ENCODE results near the gene MCMBP. TPM values are rescaled to one million over a fixed set of nuclear protein-coding genes. Genes with fewer than 3 reads are reported as not detected.
"Not testable (repeated sequence)": the region's sequence is repeated elsewhere in the genome, so short reads cannot be mapped to it uniquely, and the experiment has no call there.

Gene MCMBP, protein sequence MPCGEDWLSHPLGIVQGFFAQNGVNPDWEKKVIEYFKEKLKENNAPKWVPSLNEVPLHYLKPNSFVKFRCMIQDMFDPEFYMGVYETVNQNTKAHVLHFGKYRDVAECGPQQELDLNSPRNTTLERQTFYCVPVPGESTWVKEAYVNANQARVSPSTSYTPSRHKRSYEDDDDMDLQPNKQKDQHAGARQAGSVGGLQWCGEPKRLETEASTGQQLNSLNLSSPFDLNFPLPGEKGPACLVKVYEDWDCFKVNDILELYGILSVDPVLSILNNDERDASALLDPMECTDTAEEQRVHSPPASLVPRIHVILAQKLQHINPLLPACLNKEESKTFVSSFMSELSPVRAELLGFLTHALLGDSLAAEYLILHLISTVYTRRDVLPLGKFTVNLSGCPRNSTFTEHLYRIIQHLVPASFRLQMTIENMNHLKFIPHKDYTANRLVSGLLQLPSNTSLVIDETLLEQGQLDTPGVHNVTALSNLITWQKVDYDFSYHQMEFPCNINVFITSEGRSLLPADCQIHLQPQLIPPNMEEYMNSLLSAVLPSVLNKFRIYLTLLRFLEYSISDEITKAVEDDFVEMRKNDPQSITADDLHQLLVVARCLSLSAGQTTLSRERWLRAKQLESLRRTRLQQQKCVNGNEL
- 29.4 TPM for polyA plus RNA-seq (2012; ENCODE audit: low read depth, missing spikeins)

DNA sequence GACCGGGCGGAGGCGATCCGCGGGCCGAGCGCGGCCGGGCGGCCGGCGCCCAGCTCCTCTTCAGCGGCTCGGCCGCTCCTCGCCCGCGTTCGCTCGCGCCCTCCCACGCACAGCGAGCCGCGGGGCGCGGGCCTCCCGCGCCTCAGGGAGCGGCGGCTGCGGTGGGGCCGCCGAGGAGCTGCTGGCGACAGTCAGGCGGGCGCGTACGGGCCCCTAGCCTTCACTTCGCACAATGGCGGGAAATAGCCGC is at the start of gene MCMBP:
Gene MCMBP (minus strand): TSS at position 234 of the 250 bp plus-strand sequence. CDS start 259 bp downstream, outside the sequence.
- TF ChIP-seq POLR2A (IDR thresholded peaks at IDR 0.05; ENCODE audit: low read depth, low read length) (peak; percentile 37; the same call in 1 of the 2 replicates), POU2F2 (IDR thresholded peaks at IDR 0.05; ENCODE audit: low read depth, low read length) (no peak)
- DNase-seq (ENCODE audit: insufficient read length, low spot score), result no peak
- no peak for FAIRE-seq

- TF ChIP-seq PAX5 (IDR thresholded peaks at IDR 0.05; ENCODE audit: insufficient read depth, low read length, severe bottlenecking) (no peak), POU2F2 (IDR thresholded peaks at IDR 0.05; ENCODE audit: low read depth, low read length) (no peak)
- no peak for DNase-seq (ENCODE audit: insufficient read length, low spot score)
- FAIRE-seq, result no peak
Observed at GRCh38 chr10:119919826-119920225, 47.2 kb upstream of the MCMBP start.

DNA sequence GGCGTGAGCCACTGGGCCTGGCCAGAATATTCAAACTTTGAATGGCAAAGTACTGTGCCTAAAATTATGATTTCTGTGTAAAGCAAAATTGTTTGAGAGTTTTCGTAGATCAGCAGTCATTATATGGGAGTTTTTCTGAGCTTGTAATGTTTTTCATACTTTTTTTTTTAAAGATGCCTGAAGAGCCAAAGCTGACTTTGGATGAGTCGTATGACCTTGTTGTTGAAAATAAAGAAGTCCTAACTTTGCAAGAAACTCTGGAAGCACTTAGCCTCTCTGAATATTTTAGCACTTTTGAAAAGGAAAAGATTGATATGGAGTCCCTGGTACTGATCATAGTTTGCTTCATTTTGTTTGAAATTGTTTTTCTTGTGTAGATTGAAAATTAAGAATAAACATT is 46.6 kb upstream of the MCMBP start:
- DNase-seq (ENCODE audit: insufficient read length, low spot score) (no peak), FAIRE-seq (no peak)
- TF ChIP-seq POLR2AphosphoS5 (IDR thresholded peaks at IDR 0.05; ENCODE audit: low read depth, low read length) (no peak), SPI1 (IDR thresholded peaks at IDR 0.05; ENCODE audit: low read depth, low read length) (no peak)

GRCh38 chr10:119917777-119918176 is 45.1 kb upstream of the MCMBP start:
- TF ChIP-seq SPI1 (IDR thresholded peaks at IDR 0.05; ENCODE audit: low read depth, low read length) (no peak), PAX5 (IDR thresholded peaks at IDR 0.05; ENCODE audit: insufficient read depth, low read length, severe bottlenecking) (no peak), POLR2AphosphoS5 (IDR thresholded peaks at IDR 0.05; ENCODE audit: low read depth, low read length) (no peak), TAF1 (IDR thresholded peaks at IDR 0.05; ENCODE audit: low read depth, low read length) (no peak), POLR2A (IDR thresholded peaks at IDR 0.05; ENCODE audit: low read depth, low read length) (no peak), POU2F2 (IDR thresholded peaks at IDR 0.05; ENCODE audit: low read depth, low read length) (no peak)
- no peak for FAIRE-seq
- DNase-seq (ENCODE audit: insufficient read length, low spot score), result no peak

DNA sequence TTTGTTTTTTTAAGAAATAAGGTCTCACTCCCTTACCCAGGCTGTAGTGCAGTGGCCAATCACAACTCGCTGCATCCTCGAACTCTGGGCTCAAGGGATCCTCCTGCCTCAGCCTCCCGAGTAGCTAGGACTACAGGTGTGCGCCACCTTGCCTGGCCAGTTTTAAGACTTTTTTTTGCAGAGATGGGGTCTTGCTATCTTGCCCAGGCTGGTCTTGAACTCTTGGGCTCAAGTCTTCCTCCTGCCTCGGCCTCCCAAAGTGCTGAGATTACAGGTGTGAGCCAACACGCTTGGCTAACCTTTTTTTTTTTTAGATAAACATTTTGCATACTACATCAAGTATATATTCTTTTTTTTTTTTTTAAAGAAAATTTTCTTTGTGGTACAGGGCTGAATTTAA is 38.0 kb upstream of the MCMBP start:
- DNase-seq (ENCODE audit: insufficient read length, low spot score) (no peak), FAIRE-seq (no peak)
- no peak for TF ChIP-seq PAX5 (IDR thresholded peaks at IDR 0.05; ENCODE audit: insufficient read depth, low read length, severe bottlenecking)
- no peak for TF ChIP-seq POU2F2 (IDR thresholded peaks at IDR 0.05; ENCODE audit: low read depth, low read length)
- TF ChIP-seq POLR2AphosphoS5 (IDR thresholded peaks at IDR 0.05; ENCODE audit: low read depth, low read length), result no peak
- no peak for TF ChIP-seq POLR2A (IDR thresholded peaks at IDR 0.05; ENCODE audit: low read depth, low read length)
- TF ChIP-seq TAF1 (IDR thresholded peaks at IDR 0.05; ENCODE audit: low read depth, low read length), result no peak
- TF ChIP-seq SPI1 (IDR thresholded peaks at IDR 0.05; ENCODE audit: low read depth, low read length), result no peak

- TF ChIP-seq PAX5 (IDR thresholded peaks at IDR 0.05; ENCODE audit: insufficient read depth, low read length, severe bottlenecking), result no peak
Observed at GRCh38 chr10:119908166-119908565, 35.5 kb upstream of the MCMBP start.

DNA sequence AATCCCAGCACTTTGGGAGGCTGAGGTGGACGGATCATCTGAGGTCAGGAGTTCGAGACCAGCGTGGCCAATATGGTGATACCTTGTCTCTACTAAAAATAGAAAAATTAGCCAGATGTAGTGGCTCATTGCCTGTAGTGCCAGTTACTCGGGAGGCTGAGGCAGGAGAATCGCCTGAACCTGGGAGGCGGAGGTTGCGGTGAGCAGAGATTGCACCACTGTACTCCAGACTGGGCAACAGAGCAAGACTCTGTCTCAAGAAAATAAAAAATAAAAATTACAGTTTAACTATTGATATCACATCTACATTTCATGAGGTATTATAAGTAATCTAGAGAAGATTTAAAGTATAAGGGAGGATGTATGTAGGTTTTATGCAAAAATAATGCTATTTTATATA is 35.1 kb upstream of the MCMBP start:
- not testable (repeated sequence) for DNase-seq (ENCODE audit: insufficient read length, low spot score); FAIRE-seq

More at GRCh38 chr10:119908166-119908565, 35.5 kb upstream of the MCMBP start:
- DNase-seq (ENCODE audit: insufficient read length, low spot score), result no peak
- no peak for FAIRE-seq

GRCh38 chr10:119903946-119904666 is 31.5 kb upstream of the MCMBP start:
- FAIRE-seq (no peak), DNase-seq (ENCODE audit: insufficient read length, low spot score) (no peak)
- TF ChIP-seq PAX5 (IDR thresholded peaks at IDR 0.05; ENCODE audit: insufficient read depth, low read length, severe bottlenecking), result no peak
- TF ChIP-seq POLR2A (IDR thresholded peaks at IDR 0.05; ENCODE audit: low read depth, low read length), result no peak
- no peak for TF ChIP-seq POU2F2 (IDR thresholded peaks at IDR 0.05; ENCODE audit: low read depth, low read length)
- TF ChIP-seq TAF1 (IDR thresholded peaks at IDR 0.05; ENCODE audit: low read depth, low read length), result no peak
- TF ChIP-seq POLR2AphosphoS5 (IDR thresholded peaks at IDR 0.05; ENCODE audit: low read depth, low read length), result no peak
- no peak for TF ChIP-seq SPI1 (IDR thresholded peaks at IDR 0.05; ENCODE audit: low read depth, low read length)

DNA sequence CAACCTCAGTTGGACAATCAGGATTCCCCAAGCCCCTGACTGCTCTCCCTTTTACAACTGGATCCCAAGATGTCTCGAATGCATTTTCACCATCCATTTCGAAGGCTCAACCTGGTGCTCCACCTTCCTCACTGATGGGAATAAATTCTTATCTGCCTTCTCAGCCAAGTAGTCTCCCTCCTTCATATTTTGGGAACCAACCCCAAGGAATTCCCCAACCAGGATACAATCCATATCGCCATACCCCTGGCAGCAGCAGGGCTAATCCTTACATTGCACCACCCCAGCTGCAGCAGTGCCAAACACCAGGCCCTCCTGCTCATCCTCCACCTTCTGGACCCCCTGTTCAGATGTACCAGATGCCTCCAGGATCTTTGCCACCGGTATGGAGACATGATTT is 25.9 kb upstream of the MCMBP start:
- TF ChIP-seq POLR2A (IDR thresholded peaks at IDR 0.05; ENCODE audit: low read depth, low read length), result no peak
- TF ChIP-seq TAF1 (IDR thresholded peaks at IDR 0.05; ENCODE audit: low read depth, low read length), result no peak
- no peak for TF ChIP-seq POU2F2 (IDR thresholded peaks at IDR 0.05; ENCODE audit: low read depth, low read length)
- TF ChIP-seq POLR2AphosphoS5 (IDR thresholded peaks at IDR 0.05; ENCODE audit: low read depth, low read length), result no peak
- TF ChIP-seq SPI1 (IDR thresholded peaks at IDR 0.05; ENCODE audit: low read depth, low read length), result no peak
- no peak for TF ChIP-seq PAX5 (IDR thresholded peaks at IDR 0.05; ENCODE audit: insufficient read depth, low read length, severe bottlenecking)
- FAIRE-seq (no peak), DNase-seq (ENCODE audit: insufficient read length, low spot score) (no peak)

GRCh38 chr10:119896937-119897770 is 24.5 kb upstream of the MCMBP start:
- TF ChIP-seq TAF1 (IDR thresholded peaks at IDR 0.05; ENCODE audit: low read depth, low read length), result no peak
- TF ChIP-seq POU2F2 (IDR thresholded peaks at IDR 0.05; ENCODE audit: low read depth, low read length), result no peak
- no peak for TF ChIP-seq POLR2AphosphoS5 (IDR thresholded peaks at IDR 0.05; ENCODE audit: low read depth, low read length)
- TF ChIP-seq PAX5 (IDR thresholded peaks at IDR 0.05; ENCODE audit: insufficient read depth, low read length, severe bottlenecking), result no peak
- TF ChIP-seq SPI1 (IDR thresholded peaks at IDR 0.05; ENCODE audit: low read depth, low read length), result no peak
- TF ChIP-seq POLR2A (IDR thresholded peaks at IDR 0.05; ENCODE audit: low read depth, low read length), result no peak
- FAIRE-seq (no peak), DNase-seq (ENCODE audit: insufficient read length, low spot score) (no peak)
